Hematopoietic multipotent progenitor cell (in vitro differentiated cells): Measurements from ENCODE around the gene FAM234B. TPM values are rescaled to one million over a fixed set of nuclear protein-coding genes. Genes with fewer than 3 reads are reported as not detected.
A peak's percentile ranks its signal among the peaks of the same experiment; 100 is the strongest.

Experiments
- DNase-seq, 3 donors: peaks; one replicate each; pipeline ENCODE4 v3.0.0-alpha.2; 2011 to 2015; ENCODE audit warnings: low read depth in 2 of 3, low spot score in 2 of 3
- total RNA-seq: library from RNA; depleted of rRNA; stranded (reverse); fragments of >200 nt; gene quantifications from one replicate; pipeline ENCODE4 v1.2.3, GENCODE V29; 2012

The FAM234B gene
- total RNA-seq, 1 donor = 12.7 TPM

DNA sequence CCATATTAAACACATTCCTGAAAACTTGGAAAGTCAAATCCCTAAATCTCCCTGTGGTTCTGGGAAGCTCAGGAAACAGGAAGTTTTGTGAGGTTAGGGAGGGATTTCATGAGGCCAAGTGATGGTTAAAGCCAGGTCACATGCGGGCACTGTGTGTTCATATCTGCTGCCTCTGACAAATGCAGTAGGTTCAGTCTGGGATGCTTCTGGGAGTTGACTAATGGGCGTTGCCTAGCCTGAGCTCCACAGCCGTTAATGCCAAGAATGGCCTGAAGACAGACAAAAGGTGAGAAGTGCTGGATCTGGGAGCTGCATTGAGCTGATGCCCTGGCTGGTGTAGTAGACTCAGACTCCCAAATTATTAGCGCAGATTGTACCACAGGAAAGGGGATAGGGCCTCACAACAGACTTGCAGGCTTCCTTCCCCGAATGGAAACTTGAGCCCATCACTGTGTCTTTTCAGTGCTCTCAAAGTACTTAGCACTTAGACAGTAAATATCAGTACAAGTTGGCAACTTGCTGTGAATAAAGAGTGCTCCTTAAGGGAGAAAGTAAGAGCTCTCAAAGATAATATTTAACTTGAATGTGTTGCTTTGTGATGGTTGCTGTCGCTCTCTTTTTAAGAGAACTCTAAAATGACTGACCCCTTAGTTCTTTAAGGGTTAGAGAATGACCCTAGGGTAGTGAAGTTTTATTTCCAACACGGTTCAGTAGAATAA, 41.9 kb downstream of the FAM234B start:
- DNase-seq = no peak

DNA sequence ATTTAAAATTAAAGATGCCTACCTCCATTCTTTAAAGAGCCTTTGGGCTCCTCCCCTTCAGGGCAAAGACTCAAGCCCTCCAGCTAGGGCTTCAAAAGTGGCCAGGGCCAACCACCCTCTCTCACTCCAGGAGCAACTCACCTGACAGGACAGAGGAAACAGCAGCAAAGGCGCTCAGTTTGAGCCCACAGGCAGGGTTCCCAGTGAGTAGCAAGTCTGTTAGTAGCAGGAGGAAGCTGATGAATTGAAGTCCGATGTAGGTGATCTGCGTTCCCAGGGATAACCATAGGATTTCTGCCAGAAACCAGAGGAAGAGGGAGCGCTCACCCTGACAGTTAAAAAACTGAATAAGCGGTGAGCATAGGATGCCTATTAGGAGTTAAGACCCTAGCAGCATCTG, 43.6 kb downstream of the FAM234B start:
- no peak for DNase-seq

DNA sequence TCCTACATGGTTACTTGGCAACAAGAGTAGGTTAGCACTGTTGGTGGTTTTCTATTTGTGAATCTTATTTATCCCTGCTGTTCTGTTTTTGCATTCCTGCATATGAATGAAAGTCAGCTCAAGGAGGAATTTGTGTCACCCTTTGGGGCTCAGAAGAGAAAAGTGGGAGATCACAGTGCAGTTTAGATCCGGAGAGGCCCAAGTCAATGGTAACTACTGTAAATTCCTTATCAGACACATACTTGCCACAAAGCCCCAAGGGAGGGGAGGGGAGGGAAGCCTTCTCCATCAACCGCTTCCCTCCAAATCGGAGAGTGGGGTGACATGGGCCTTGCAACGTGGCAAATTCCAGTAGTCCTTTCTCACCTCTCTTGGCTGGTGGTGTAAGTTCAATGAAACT, 44.3 kb downstream of the FAM234B start:
- no peak for DNase-seq

DNA sequence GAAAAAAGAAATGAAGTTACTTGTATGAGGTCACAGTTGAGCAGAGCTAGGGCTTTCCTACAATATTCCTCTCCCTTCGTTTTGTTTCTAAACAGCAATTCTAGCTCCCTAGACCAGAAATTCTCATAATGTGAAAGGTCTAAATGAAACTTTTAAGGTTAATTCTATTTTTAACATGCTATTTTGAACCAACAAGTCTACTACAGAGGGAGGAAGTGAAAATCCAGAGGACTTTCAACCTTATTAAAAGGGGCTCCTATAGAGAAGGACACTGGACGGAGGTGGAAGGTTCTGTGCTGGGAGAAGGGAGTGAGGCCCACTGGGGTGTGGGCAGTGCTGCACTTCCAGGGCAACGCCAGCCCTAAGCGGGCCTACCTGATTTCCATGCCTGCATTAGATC, 45.9 kb downstream of the FAM234B start:
- no peak for DNase-seq

DNA sequence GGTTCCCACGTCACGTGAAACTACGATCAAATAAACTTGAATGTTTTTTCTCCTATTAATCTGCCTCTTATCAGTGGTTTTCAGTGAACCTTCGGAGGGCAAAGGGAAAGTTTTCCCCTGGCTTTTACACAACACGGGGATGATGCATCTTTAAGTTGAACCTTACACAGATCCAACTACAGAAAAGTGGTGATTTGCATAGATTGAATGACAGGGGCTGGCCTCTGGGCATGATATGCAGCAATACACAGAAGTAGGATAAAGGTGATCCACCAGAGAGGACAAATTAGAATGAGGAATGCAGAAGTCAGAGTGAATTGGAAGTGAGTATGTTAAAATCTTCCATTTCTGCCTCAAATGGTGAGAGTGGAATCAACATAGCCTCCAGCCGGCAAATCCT, 47.7 kb downstream of the FAM234B start:
- no peak for DNase-seq

DNA sequence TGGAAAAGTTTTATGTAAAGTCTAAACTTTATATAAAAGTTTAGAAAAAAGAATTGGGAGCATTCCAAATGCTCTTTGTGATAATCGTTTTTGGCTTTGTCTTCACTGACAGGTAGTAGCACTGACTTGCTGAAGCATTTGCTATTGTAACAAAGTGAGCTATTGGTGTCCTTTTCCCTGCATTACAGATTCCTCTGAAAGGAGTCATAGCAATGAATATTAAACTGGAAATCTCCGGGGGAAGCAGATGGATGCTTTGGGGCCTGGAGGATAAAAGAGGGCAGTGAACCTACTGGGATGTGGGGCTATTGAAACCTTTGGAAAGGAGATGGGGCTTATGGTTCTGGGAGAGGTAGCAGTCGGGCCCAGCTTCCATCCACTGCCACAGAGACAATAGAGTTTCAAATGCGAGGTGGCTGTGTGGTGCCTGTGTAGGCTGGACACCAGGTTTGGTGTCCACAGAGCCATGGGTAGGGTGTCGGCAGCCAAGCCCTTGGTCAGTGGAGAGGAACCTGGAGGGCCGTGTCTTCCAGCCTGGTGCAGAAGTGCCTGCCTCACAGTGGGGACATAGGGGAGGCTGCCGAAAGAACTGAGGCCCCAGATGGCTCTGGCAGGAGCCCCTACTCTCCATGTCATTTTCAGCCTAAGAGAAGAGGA, 49.1 kb downstream of the FAM234B start:
- DNase-seq = no peak

DNA sequence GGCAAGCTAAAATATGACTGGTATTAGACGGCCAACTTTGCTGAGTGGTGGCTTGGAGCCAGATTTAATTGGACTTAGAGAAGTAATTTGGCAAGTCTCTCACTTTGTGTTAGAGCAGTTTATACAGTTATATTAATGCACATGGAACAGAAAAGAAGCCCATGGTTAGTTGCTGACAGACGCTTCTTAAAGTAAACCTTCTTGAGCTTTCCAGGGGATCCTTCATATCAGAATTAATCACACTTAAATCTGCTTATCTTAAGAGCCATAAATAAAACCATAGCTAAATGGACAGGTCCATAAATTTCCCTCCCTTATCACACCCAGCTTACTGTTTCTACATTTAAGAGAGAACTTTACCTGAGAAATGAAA, 49.7 kb downstream of the FAM234B start:
- peak in 1 of 3 donors; percentile 17 for DNase-seq

DNA sequence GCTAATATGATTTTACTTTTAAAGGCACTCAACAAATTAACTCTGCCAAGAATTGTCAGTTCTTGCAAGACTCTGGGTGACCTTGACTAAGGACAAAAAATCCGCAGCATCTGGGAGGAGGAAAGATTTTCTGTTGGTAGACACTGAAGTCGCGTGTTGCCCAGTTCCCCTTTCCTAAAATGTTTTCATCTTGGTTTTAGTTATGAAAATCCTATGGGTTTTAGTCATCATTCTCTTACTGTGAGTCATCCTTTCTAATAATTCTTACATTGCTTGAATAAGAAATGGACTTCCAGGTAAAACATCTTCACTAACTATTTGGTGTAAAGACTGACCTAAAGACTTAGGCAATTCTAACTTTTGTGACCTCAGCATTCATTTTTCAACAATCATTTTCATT, 50.2 kb downstream of the FAM234B start:
- DNase-seq = peak in 1 of 3 donors; percentile 31

DNA sequence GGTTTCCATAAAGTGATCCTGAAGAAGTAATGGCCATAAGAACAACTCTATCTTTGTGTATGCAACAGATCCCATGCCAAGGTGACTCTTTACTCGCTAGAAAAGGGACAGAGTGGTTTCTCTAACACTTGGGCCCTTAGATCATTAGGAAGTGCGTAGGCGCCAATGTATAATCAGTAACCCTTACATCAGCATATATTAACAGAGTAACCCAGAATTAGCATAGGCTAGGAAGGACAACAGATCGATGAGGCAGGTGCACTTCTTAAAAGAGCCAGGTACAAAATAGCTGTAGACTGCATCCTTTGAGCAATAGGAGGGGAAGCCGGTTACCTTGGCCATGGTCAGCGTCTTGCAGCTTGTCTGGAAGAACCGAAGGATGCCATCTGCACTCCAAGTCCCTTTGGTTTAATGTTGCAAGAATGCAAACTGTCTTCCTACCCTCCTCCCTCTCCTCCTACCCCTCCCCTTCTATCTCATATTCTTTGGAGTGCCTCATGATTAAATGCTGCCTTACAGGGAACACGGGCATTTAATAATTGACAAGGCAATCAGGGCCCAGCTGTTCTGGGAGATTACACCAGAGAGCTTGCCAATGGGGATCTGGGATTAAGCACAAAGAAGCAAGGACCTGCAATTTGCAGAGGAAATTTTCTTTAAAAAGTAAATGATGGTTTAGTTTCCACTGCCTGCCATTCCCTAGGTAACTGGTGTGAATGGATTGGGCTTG, 51.2 kb downstream of the FAM234B start:
- DNase-seq = no peak

DNA sequence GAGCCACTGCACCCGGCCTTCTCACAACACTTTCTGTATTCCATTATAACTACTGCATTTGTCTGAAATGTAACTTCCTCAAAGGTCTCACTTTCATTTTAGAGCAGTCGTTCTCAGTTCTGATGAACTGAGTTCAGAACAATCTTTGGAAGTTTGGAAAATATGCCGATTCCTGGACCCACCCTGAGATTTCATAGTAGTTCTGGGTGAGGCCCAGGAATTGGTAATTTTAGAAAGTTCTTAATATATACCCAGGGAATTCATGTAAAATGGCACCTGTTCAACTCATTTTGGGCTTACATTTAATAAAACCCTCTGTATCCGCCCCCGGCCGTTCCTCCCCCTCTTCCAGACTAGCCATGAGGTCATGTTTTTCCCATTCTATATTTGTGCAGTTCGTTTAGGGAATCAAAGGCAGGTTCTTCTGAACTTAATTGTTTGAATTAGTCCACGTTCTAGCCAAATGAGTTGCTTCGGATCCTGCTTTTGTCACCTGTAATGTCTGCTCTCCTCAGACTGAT, 53.4 kb downstream of the FAM234B start:
- peak in 2 of 3 donors; percentile 49 to 69 for DNase-seq

DNA sequence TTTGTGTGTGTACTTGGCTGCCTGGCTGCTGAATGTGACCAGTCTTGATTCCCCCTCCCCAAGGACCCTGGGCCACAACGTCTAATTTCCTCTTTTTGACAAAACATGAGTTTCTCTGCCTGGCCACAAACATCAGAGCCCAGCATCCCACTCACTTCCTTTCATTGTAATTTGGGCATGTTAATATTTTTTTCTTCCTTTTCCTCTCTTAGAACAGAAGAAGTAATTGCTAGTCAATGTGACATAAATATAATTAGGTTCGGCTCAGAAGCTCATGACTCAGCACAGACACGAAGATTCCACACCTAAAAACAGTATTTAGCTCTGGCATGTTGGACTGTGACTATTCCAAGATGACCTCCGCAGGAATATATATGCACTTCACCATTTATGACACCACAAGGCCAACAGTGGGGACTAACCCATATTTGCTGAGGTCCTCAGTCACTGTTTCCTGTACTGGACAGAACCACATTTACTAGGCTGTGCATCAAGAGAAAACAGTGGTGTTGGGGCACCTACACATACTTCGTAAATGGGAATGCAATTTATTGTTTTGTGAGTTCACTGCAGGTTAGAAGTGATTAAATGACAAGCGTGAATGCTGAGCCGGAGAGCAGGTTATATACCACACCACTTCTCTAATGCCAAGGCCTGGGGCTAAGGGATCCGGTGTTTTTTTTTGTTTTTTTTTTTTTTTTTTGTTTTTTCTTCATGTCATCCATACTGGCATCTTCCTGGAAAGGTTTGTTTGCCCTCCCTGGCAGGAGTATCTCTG, 55.1 kb downstream of the FAM234B start:
- peak in 2 of 3 donors; percentile 81 to 89 for DNase-seq

DNA sequence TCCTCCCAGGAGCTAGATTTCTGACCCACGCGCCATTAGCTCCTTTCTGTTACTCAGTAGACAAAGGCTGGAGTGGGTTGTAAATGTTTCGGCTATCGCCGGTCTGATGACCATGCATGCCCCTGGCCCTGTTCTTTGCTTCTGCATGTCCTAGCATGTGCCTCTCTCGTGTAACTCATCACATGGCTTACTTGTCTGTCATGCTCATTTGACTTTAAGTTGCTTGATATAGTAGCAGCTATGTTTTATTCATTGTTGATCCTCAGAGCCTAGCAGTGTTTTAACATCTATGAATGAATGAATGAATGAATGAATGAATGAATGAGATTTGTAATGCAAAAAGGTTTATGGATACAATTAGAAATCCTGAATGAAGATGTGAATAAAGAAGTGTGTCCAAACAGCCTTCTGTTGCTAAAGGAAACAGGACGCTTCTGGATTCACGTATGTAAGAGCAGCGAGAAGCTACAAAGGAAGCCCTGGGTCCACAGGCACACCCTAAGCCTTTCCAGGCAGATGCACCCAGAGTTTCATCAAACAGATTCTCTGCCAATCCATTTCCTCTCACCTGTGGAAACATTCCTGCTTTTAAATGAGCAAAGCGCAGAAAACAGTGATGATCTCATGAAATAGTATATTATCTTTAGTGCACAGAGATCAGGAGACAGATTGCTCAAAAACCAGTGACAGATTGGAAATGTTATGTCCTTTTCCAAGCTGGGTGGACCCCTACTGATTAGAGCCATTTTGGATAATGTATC, 55.8 kb downstream of the FAM234B start:
- DNase-seq = no peak

DNA sequence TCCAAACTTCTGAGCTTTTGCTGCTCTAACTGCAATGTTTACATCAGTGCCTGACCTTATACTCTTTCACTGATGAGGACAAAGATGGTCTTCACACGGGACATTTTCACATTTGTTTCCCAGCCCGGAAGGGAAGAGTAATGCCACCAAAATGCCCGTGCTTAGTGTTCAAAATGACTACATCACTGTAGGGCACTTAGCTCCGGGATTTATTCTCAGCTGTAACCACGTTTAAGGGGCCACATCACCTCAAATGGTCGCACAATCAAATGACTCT, 56.4 kb downstream of the FAM234B start:
- DNase-seq = no peak

DNA sequence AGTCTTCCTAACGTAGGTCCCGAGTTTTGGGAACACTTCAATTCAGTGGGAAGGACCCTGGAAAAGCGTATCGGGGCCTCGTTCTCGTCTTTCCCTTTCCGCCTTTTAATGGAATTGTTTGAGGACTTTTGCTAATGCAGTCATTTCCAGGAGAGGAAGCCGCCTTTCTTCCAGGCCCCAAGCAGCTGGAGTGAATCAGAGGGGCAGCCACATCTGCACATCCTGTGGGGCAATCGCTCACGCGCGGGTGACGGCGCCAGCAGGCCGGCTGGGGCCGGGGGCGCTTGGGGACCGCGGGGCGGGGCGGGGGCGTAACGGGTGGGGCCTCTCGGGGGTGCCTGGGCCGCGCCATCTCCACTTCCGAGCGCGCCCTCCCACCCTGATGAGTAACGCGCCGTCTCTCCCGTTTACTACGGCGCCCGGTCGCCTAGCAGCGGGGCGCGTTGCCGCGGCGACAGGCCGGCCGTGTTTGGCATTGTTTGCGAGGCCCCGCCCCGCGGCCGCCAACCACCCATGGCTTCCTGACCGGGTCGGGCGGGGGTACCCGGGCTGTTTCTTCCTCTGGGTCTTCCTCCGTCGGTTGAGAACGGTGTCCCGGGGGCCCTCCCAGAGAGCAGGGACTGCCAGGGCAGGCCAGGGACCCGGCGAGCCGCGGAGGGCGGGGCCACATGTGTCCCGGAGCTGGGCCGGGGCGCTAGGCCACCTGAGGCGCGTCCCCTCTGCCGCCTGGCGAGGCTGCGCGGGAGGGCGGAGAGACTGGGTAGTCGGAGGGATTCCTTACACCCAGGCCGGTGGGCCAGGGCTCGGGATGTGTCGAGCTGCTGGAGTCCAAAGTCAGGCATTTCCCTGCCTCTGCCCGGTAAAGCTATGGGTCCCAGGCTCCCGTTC, 56.9 kb downstream of the FAM234B start:
- peak; percentile 91 to 98 (median 98) for DNase-seq

DNA sequence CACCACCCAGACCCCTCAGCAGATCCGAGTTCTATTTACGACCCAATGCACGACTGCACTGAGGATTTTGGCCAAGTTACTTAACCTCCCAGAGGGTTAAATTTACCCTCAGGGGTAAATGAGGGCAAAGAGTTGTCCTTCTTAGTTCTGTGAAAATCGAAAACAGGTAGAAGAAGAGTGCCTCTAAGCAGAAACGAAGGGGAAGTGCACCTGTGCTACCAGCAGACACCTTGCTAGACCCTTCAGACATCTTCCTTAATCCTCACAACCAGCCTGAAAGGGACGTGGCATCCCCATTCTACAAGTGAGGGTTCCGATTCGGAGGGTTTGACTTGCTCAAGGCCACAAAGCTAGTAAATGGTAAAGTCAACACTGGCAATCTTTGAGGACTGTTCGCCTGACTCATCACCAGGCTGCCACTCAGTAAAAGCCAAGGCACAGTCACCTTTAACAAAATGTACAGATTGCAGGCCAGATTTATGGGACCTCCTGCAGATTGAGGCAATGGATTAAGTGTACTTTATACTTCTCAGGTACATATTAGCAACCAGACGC, 57.7 kb downstream of the FAM234B start:
- peak; percentile 16 to 51 (median 49) for DNase-seq

DNA sequence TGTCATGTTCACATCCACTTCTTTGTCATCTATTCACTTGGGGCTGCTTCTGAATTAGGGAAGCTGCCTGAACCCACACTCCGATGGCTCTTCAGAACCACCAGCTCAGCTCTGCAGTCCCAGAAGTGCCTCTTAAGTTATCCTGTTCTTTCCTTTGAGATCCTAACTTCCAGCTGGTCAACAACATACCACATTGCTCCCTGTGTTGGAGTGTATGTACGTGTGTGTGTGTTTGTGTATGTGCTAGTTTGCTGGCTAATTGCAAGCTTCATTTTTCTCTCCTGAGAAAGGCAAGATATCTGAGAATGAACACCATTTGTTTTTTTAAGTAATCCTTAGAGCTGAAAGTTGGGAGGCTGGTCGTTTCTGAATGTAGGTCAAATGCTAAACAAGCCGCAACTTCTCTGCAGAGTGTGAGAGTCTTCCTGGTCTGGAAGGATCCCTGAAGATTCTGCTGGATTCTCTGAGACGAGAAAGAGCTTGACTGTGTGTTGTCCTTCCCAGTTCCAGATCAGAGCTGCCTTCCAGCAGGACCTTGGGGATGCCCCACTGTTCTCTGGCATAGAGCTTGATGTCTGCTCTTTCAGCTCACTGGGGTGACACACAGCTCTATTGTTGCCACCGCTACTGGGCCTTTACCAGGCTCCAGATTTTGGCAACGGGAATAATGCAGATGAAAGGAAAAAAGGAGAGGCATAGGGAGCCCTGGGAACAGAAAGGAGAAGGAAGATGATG, 58.4 kb downstream of the FAM234B start:
- DNase-seq = peak in 2 of 3 donors; percentile 31 to 46

DNA sequence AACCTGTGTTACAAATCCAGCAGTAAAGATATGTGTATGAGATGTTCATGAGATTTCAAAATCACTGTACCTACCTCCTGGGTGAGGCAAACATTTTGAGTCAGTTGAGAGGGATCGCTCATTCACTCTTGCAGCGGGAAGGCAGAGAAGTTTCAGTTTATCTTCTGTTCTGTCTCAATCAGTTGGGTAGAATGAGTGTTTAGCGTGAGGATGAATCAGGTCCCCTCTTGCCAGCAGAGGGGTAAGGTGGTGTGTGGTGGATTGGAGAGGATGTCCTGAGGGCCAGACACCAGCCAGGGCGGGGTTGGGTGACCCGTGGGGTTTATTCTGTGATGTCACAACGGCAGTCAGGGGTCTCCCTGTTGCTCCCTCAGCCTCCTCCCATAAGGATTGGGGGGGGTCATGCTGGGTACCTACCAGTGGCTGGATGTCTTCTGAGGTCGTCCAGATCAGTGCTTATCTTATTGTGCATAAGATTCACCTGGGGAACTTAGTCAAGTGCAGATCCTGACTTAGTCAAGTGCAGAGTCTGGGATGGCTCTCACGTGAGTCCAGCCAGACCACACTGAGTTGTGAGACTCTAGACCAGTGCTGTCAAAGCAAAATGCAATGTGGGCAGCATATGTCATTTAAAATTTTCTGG, 59.3 kb downstream of the FAM234B start, which contains the start of gene GSG1:
GSG1 (minus strand) TSS at position 277 of the 643 bp plus-strand sequence; CDS start at position 122, 155 bp downstream.
- no peak for DNase-seq

DNA sequence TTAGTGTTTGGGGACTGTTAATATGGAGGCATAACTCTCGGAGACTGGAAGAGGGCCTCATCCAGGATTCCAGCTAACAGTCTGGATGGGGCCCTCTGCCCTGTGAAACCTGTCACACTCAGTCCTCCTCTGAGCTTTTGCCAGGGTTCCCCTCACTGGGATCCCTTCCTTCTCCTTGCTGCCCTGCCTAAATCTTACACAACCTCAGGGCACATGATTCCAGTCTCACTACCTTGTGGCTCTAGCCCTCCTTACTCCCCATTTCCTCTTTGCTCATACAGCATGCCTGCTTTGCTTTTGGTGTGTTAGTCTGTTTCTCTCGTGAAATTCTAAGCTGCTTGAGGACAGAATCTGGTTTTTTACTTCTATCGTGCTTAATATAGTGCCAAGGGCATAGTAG, 60.2 kb downstream of the FAM234B start:
- no peak for DNase-seq
